WTC11 (cell line): ENCODE results near the gene MYLK3. TPM values are rescaled to one million over a fixed set of nuclear protein-coding genes. Genes with fewer than 3 reads are reported as not detected.

Experiments
- ATAC-seq: fragments of 200-7000 bp; cut with Tn5 transposase; 2 replicates; pipeline ENCODE4 v1.10.0; 2021; ENCODE audit warnings: mild to moderate bottlenecking, moderate library complexity
- CTCF ChIA-PET: fragments of 300-600 bp; sonication (Branson Sonifier 250); formaldehyde crosslinking; loops from one replicate; lab custom pipeline; 2021; ENCODE audit warnings: antibody characterized with exemption; lab: Charles Lee
- POLR2A ChIA-PET: fragments of 350-600 bp; sonication (Branson Sonifier 250); formaldehyde crosslinking; loops from one replicate; lab custom pipeline; 2021; ENCODE audit warnings: antibody characterized with exemption; lab: Charles Lee
- DNase-seq: peaks from one replicate; pipeline ENCODE4 v3.0.0; 2021; ENCODE audit warnings: low spot score
- H3K27ac Mint-ChIP-seq: 2 replicates; pipeline ENCODE4 v1.8.0; 2021; ENCODE audit warnings: mixed read lengths
- H3K27me3 Mint-ChIP-seq: 2 replicates; pipeline ENCODE4 v1.8.0; 2021; ENCODE audit warnings: low read depth, mild to moderate bottlenecking, moderate library complexity, mixed read lengths
- H3K36me3 Mint-ChIP-seq: 2 replicates; pipeline ENCODE4 v1.8.0; 2021; ENCODE audit warnings: mixed read lengths
- H3K4me1 Mint-ChIP-seq: 2 replicates; pipeline ENCODE4 v1.8.0; 2022; ENCODE audit warnings: mixed read lengths
- H3K4me3 Mint-ChIP-seq: 2 replicates; pipeline ENCODE4 v1.8.0; 2021; ENCODE audit warnings: mild to moderate bottlenecking, moderate library complexity, mixed read lengths
- H3K9me3 Mint-ChIP-seq: 2 replicates; pipeline ENCODE4 v1.8.0; 2021; ENCODE audit warnings: mixed read lengths
- CREM ChIP-seq: sonication (generic); formaldehyde crosslinking; IDR thresholded peaks from 2 replicates; pipeline ENCODE4 v1.8.1; 2022; ENCODE audit warnings: mild to moderate bottlenecking, missing genetic modification reagents, moderate library complexity
- EMX1 ChIP-seq: fragments of 250-450 bp; sonication (Bioruptor Pico); IDR thresholded peaks from 2 replicates; pipeline ENCODE4 v1.8.0; 2021; ENCODE audit warnings: mild to moderate bottlenecking
- ETV6 ChIP-seq: sonication (generic); formaldehyde crosslinking; IDR thresholded peaks from 2 replicates; pipeline ENCODE4 v1.8.1; 2022; ENCODE audit warnings: mild to moderate bottlenecking, missing genetic modification reagents
- FOXK1 ChIP-seq: sonication (generic); formaldehyde crosslinking; IDR thresholded peaks from 2 replicates; pipeline ENCODE4 v1.8.0; 2022; ENCODE audit warnings: mild to moderate bottlenecking, moderate library complexity, missing genetic modification reagents
- NFE2L1 ChIP-seq: sonication (generic); formaldehyde crosslinking; IDR thresholded peaks from 2 replicates; pipeline ENCODE4 v1.8.1; 2023; ENCODE audit warnings: missing genetic modification reagents
- NR1H2 ChIP-seq: sonication (generic); formaldehyde crosslinking; IDR thresholded peaks from 2 replicates; pipeline ENCODE4 v1.9.0; 2021; ENCODE audit warnings: mild to moderate bottlenecking, moderate library complexity, missing genetic modification reagents
- NR2C2 ChIP-seq: sonication (generic); formaldehyde crosslinking; IDR thresholded peaks from 2 replicates; pipeline ENCODE4 v1.8.0; 2022; ENCODE audit warnings: mild to moderate bottlenecking, missing genetic modification reagents
- PRRX2 ChIP-seq: fragments of 250-450 bp; sonication (Bioruptor Pico); IDR thresholded peaks from 2 replicates; pipeline ENCODE4 v1.8.0; 2021; ENCODE audit warnings: mild to moderate bottlenecking
- SMAD4 ChIP-seq: sonication (generic); formaldehyde crosslinking; IDR thresholded peaks from 2 replicates; pipeline ENCODE4 v1.8.0; 2022; ENCODE audit warnings: mild to moderate bottlenecking, missing genetic modification reagents
- TEAD4 ChIP-seq: sonication (generic); formaldehyde crosslinking; IDR thresholded peaks from 2 replicates; pipeline ENCODE4 v1.8.0; 2022; ENCODE audit warnings: mild to moderate bottlenecking, missing genetic modification reagents
- ZBTB21 ChIP-seq: sonication (generic); formaldehyde crosslinking; IDR thresholded peaks from 2 replicates; pipeline ENCODE4 v1.8.1; 2023; ENCODE audit warnings: mild to moderate bottlenecking, missing genetic modification reagents, borderline replicate concordance
- ZNF263 ChIP-seq: sonication (generic); formaldehyde crosslinking; IDR thresholded peaks from 2 replicates; pipeline ENCODE4 v1.8.1; 2022; ENCODE audit warnings: low read depth, mild to moderate bottlenecking, moderate library complexity, missing genetic modification reagents
- ZNF396 ChIP-seq: fragments of 250-450 bp; sonication (Bioruptor Pico); IDR thresholded peaks from 2 replicates; pipeline ENCODE4 v1.8.0; 2021; ENCODE audit warnings: mild to moderate bottlenecking, moderate library complexity, borderline replicate concordance
- ZNF423 ChIP-seq: fragments of 250-450 bp; sonication (Bioruptor Pico); IDR thresholded peaks from 2 replicates; pipeline ENCODE4 v2.1.2; 2022; ENCODE audit warnings: mild to moderate bottlenecking, moderate library complexity
- total RNA-seq: library from RNA; stranded (reverse); gene quantifications from 3 replicates; pipeline ENCODE4 v1.2.3, GENCODE V29; 2021
- TF ChIP-seq, protein P1 (sequence below): sonication (generic); formaldehyde crosslinking; IDR thresholded peaks from 2 replicates; pipeline ENCODE4 v1.8.1; 2023; ENCODE audit warnings: mild to moderate bottlenecking, missing genetic modification reagents, moderate library complexity
- TF ChIP-seq, protein P2 (sequence below): sonication (generic); formaldehyde crosslinking; IDR thresholded peaks from 2 replicates; pipeline ENCODE4 v1.8.0; 2022; ENCODE audit warnings: mild to moderate bottlenecking, missing genetic modification reagents
- TF ChIP-seq, protein P3 (sequence below): fragments of 250-450 bp; sonication (Bioruptor Pico); IDR thresholded peaks from 2 replicates; pipeline ENCODE4 v1.9.0; 2021; ENCODE audit warnings: mild to moderate bottlenecking
- TF ChIP-seq, protein P4 (sequence below): fragments of 250-450 bp; sonication (Bioruptor Pico); conservative IDR thresholded peaks from 2 replicates; pipeline ENCODE4 v1.9.0; 2021; ENCODE audit warnings: mild to moderate bottlenecking
- TF ChIP-seq, protein P5 (sequence below): sonication (generic); formaldehyde crosslinking; IDR thresholded peaks from 2 replicates; pipeline ENCODE4 v1.8.1; 2022; ENCODE audit warnings: missing genetic modification reagents, borderline replicate concordance
- TF ChIP-seq, protein P6 (sequence below): fragments of 250-450 bp; sonication (Bioruptor Pico); IDR thresholded peaks from 2 replicates; pipeline ENCODE4 v1.9.0; 2021; ENCODE audit warnings: moderate library complexity, mild to moderate bottlenecking, inconsistent platforms, borderline replicate concordance
- TF ChIP-seq, protein P7 (sequence below): sonication (generic); formaldehyde crosslinking; IDR thresholded peaks from 2 replicates; pipeline ENCODE4 v1.8.1; 2022; ENCODE audit warnings: low read depth, mild to moderate bottlenecking, moderate library complexity, missing genetic modification reagents, borderline replicate concordance

MYLK3 gene
- total RNA-seq, 1 experiment from 2014 or later = 0.79 TPM

DNA sequence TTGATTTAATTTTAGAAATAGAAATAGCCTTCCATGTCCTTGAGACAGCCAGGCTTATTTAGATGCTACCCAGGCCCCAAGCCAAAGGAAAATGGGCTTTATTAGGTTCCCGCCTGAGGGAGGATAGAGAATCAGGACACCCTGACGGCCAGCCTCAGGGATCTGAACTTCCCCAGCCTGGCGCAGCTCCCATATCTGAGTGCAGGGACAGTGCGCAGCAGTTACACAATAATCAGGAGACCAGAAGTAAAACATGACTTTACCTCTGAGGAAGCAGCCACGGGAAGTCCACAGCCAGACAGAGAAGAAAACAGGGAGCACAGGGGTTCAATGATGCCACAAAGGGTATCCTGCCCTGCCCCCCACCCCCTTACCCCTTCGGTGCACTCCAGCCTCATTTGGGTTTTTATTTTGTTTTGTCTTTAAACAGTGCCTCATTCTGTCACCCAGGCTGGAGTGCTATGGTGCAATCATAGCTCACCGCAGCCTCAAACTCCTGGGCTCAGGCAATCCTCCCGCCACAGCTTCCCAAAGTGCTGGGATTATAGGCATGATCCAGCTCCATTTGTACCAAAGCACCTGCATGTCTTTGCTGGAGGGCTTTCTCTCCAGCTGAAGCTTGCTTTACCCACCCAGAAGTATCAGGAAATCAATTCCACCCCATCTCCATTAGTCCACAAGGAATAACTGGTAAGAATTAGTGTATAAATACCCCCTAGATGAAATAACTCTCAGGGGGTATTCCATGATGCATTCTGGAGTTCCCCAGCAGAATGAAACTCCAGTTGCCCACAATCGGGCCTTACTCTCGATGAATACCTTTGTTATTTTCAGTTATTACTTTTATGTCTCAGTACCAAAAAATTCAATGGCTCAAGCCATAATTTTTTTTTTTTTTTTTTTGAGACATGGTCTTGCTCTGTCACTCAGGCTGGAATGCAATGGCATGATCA, 36.8 kb downstream of the MYLK3 start:
- H3K9me3 Mint-ChIP-seq = peaks cover 4% of the 10 kb centered on the region
- H3K27ac Mint-ChIP-seq = no peak overlapping the region
- no peak overlapping the region for H3K4me3 Mint-ChIP-seq
- no peak for TF ChIP-seq FOXK1
- TF ChIP-seq EMX1 (CRISPR knock-in tag) = no peak
- no peaks in the 10 kb centered on the region for H3K4me1 Mint-ChIP-seq
- H3K36me3 Mint-ChIP-seq = no peaks in the 10 kb centered on the region
- H3K27me3 Mint-ChIP-seq = no peaks in the 10 kb centered on the region
- ATAC-seq (no peak), DNase-seq (no peak)
- ChIA-PET CTCF (interaction anchor here (0.8 kb wide), 1 partner anchor 10 kb away, joined by 3 read pairs; no protein-coding TSS in a partner anchor), POLR2A (no interaction called here)

DNA sequence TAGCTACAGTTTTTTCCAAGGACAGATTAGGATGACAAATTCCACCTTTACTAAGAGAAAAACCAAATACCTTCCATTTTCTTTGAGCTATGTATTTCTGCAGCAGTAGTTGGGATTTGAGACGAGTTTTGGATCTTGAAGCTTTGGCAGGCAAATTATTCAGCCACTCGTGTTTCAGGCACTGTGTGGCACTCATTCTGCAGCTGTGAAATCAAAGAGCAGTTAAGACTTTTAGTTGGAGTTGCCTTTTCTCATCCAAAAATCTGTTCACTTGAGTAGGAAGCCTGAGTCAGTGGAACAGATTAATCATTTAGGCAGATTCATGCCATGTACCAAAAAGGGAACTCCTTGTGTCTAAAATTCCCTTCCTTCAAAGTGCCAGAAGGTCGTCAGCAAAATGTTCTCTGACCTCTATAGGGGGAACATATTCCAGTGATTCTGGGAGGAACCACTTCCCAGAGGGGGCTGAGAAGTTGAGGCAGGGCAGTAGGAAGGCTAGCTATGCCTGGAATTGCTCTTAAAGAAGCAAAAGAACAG, 38.6 kb downstream of the MYLK3 start:
- no peaks in the 10 kb centered on the region for H3K27me3 Mint-ChIP-seq
- H3K4me1 Mint-ChIP-seq = no peaks in the 10 kb centered on the region
- TF ChIP-seq NR1H2 (CRISPR knock-in tag) = no peak
- ChIA-PET CTCF (no interaction called here), POLR2A (no interaction called here)
- no peaks in the 10 kb centered on the region for H3K36me3 Mint-ChIP-seq
- no peak overlapping the region for H3K4me3 Mint-ChIP-seq
- ATAC-seq (no peak), DNase-seq (no peak)
- no peaks in the 10 kb centered on the region for H3K9me3 Mint-ChIP-seq
- H3K27ac Mint-ChIP-seq = no peak overlapping the region

DNA sequence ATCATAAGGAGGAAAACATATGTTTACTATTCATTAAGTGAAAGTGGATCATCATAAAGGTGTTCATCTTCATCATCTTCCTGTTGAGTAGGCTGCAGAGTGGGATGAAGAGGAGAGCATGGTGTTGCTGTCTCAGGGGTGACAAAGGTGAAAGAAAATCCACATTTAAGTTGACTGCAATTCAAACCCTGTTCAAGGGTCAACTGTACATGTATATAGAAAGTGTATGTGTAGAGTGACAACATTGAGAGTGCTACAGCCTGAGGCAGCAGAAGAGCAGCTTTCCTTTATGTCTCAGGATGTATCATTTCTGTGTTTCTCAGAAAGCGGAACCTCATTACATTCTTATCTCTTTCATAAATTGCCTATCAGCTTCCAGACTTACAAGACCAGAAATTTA, 41.5 kb downstream of the MYLK3 start:
- H3K36me3 Mint-ChIP-seq = peaks cover 3% of the 10 kb centered on the region; the same call in 1 of the 2 replicates
- DNase-seq = no peak
- H3K27me3 Mint-ChIP-seq = no peaks in the 10 kb centered on the region
- H3K9me3 Mint-ChIP-seq = no peaks in the 10 kb centered on the region
- ChIA-PET POLR2A (no interaction called here), CTCF (no interaction called here)
- H3K4me1 Mint-ChIP-seq = no peaks in the 10 kb centered on the region
- TF ChIP-seq NR2C2 (CRISPR knock-in tag) (no peak), ZBTB21 (no peak), PRRX2 (CRISPR knock-in tag) (no peak), TEAD4 (no peak), SMAD4 (CRISPR knock-in tag) (no peak), ZNF263 (CRISPR knock-in tag) (no peak), NFE2L1 (CRISPR knock-in tag) (no peak), ZNF423 (no peak), ETV6 (CRISPR knock-in tag) (no peak), CREM (CRISPR knock-in tag) (no peak), ZNF396 (no peak)
- TF ChIP-seq, protein P1, sequence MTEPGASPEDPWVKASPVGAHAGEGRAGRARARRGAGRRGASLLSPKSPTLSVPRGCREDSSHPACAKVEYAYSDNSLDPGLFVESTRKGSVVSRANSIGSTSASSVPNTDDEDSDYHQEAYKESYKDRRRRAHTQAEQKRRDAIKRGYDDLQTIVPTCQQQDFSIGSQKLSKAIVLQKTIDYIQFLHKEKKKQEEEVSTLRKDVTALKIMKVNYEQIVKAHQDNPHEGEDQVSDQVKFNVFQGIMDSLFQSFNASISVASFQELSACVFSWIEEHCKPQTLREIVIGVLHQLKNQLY = no peak
- TF ChIP-seq, protein P2, sequence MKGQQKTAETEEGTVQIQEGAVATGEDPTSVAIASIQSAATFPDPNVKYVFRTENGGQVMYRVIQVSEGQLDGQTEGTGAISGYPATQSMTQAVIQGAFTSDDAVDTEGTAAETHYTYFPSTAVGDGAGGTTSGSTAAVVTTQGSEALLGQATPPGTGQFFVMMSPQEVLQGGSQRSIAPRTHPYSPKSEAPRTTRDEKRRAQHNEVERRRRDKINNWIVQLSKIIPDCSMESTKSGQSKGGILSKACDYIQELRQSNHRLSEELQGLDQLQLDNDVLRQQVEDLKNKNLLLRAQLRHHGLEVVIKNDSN (CRISPR knock-in tag) = no peak
- TF ChIP-seq, protein P3, sequence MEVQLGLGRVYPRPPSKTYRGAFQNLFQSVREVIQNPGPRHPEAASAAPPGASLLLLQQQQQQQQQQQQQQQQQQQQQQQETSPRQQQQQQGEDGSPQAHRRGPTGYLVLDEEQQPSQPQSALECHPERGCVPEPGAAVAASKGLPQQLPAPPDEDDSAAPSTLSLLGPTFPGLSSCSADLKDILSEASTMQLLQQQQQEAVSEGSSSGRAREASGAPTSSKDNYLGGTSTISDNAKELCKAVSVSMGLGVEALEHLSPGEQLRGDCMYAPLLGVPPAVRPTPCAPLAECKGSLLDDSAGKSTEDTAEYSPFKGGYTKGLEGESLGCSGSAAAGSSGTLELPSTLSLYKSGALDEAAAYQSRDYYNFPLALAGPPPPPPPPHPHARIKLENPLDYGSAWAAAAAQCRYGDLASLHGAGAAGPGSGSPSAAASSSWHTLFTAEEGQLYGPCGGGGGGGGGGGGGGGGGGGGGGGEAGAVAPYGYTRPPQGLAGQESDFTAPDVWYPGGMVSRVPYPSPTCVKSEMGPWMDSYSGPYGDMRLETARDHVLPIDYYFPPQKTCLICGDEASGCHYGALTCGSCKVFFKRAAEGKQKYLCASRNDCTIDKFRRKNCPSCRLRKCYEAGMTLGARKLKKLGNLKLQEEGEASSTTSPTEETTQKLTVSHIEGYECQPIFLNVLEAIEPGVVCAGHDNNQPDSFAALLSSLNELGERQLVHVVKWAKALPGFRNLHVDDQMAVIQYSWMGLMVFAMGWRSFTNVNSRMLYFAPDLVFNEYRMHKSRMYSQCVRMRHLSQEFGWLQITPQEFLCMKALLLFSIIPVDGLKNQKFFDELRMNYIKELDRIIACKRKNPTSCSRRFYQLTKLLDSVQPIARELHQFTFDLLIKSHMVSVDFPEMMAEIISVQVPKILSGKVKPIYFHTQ = no peak
- TF ChIP-seq, protein P4, sequence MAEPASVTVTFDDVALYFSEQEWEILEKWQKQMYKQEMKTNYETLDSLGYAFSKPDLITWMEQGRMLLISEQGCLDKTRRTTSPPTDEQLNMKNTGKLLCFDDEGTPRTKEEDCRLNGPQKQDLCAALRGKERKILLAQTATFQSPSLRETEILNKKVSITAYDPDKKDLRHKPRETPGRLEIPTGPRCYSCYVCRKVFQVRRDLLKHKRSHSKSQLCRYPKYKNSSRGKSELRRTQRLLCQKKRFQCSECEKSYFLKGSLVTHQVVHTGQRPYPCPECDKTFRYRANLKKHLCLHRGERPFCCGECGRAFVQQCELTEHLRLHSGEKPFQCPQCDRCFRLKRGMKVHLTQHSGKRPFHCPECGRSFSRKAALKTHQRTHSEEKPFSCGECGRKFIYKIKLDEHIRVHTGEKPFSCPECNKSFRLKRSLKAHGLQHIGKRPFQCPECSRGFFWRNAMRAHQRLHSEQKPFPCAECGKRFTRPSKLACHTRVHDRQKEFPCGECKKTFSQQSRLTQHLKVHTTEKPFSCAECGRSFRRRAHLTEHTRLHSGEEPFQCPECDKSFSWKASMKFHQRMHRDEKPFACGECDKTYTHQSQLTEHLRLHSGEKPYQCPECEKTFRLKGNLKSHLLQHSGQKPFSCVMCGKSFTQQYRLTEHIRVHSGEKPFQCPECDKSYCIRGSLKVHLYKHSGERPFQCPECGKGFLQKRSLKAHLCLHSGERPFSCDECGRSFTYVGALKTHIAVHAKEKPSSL (CRISPR knock-in tag) = no peak
- TF ChIP-seq, protein P5, sequence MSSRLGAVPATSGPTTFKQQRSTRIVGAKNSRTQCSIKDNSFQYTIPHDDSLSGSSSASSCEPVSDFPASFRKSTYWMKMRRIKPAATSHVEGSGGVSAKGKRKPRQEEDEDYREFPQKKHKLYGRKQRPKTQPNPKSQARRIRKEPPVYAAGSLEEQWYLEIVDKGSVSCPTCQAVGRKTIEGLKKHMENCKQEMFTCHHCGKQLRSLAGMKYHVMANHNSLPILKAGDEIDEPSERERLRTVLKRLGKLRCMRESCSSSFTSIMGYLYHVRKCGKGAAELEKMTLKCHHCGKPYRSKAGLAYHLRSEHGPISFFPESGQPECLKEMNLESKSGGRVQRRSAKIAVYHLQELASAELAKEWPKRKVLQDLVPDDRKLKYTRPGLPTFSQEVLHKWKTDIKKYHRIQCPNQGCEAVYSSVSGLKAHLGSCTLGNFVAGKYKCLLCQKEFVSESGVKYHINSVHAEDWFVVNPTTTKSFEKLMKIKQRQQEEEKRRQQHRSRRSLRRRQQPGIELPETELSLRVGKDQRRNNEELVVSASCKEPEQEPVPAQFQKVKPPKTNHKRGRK (CRISPR knock-in tag) = no peak
- TF ChIP-seq, protein P6, sequence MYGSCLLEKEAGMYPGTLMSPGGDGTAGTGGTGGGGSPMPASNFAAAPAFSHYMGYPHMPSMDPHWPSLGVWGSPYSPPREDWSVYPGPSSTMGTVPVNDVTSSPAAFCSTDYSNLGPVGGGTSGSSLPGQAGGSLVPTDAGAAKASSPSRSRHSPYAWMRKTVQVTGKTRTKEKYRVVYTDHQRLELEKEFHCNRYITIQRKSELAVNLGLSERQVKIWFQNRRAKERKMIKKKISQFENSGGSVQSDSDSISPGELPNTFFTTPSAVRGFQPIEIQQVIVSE (CRISPR knock-in tag) = no peak
- TF ChIP-seq, protein P7, sequence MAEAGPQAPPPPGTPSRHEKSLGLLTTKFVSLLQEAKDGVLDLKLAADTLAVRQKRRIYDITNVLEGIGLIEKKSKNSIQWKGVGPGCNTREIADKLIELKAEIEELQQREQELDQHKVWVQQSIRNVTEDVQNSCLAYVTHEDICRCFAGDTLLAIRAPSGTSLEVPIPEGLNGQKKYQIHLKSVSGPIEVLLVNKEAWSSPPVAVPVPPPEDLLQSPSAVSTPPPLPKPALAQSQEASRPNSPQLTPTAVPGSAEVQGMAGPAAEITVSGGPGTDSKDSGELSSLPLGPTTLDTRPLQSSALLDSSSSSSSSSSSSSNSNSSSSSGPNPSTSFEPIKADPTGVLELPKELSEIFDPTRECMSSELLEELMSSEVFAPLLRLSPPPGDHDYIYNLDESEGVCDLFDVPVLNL (CRISPR knock-in tag) = no peak
- no peak overlapping the region for H3K4me3 Mint-ChIP-seq
- ATAC-seq = no peak
- no peak overlapping the region for H3K27ac Mint-ChIP-seq
